ENCODE data around the gene DZIP1L.
"Not testable (repeated sequence)": the region's sequence is repeated elsewhere in the genome, so short reads cannot be mapped to it uniquely, and the experiment has no call there.

DZIP1L gene
- 0 to 0.24 reads per million in 2 donors for total RNA-seq

- no peak for DNase-seq
Observed at GRCh38 chr3:138114988-138115971, at the start of gene DZIP1L. Gene DZIP1L (minus strand): TSS chr3:138115608. CDS start chr3:138103971, 11,637 bp downstream.

GRCh38 chr3:138165061-138165460, 49.7 kb upstream of the DZIP1L start:
- no peak for DNase-seq

- DNase-seq = no peak
Observed at GRCh38 chr3:138157743-138158142, 42.3 kb upstream of the DZIP1L start.

- DNase-seq = no peak
Observed at GRCh38 chr3:138154534-138154933, 39.1 kb upstream of the DZIP1L start.

- DNase-seq = no peak
Observed at GRCh38 chr3:138148503-138148902, 33.1 kb upstream of the DZIP1L start.

DNA sequence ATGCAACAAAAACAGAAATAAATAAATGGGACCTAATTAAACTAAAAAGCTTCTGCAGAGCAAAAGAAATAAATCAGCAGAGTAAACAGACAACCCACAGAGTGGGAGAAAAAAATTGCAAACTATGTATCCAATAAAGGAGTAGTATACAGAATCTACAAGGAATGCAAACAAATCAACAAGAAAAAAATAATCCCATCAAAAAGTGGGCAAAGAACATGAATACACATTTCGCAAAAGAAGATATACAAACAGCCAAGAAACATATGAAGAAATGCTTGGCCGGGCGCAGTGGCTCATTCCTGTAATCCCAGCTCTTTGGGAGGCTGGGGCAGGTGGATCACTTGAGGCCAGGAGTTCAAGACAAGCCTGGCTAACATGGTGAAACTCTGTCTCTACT, 26.8 kb upstream of the DZIP1L start:
- not testable (repeated sequence) for DNase-seq

- DNase-seq = no peak
Observed at GRCh38 chr3:138140940-138141339, 25.5 kb upstream of the DZIP1L start.

DNA sequence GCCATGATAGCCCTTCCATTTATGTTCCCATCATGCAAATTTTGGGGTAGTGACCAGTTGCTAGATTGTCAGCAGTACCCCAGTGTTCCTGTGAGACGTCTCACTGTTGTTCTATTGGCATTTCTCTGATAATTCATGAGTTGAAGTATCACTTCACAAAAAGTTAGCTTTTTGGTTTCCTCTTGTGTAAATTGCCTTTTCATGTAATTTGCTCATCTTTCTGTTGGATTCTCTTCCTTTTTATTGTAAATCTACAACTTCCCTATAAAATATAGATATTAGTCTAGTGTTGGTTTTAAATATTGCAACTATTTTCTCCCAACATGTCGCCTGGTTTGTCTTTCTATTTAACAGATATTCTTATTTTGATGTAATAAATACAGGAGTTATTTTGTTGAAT, 24.3 kb upstream of the DZIP1L start:
- DNase-seq = no peak

- no peak for DNase-seq
Observed at GRCh38 chr3:138137861-138138260, 22.5 kb upstream of the DZIP1L start.

GRCh38 chr3:138136201-138136600, 20.8 kb upstream of the DZIP1L start:
- DNase-seq = no peak

GRCh38 chr3:138135833-138136194, 20.4 kb upstream of the DZIP1L start:
- DNase-seq = no peak

DNA sequence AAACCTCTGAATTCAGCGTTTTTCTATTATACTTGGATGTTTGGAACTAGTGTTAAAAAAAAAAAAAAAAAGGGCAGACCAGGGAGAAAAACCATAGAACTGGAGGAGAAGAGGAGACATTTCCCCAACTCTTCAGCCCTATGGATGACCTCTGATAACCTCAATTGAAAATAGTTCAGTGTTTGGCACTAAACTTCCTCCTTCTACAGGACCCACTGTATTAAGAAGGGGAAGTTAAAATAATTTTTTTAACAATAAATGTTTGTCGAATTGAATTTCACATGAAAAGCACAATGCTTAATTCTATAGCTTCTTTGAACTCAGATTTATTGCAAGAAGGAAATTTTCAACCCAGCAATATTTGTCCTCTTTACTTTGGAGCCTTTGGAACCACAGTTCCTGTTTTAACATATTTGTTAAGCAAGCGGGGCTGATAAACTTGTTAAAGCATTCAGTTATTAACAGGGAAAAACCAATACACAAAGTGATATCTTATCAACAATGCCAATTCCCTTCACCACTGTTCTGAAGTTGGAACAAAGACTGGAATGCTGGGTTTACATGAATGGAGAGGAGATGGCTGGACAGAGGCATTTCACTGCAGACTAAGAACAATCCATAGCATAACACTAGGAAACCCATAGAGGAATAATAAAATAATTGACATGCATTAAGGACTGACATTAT, 19.9 kb upstream of the DZIP1L start:
- DNase-seq = no peak

DNA sequence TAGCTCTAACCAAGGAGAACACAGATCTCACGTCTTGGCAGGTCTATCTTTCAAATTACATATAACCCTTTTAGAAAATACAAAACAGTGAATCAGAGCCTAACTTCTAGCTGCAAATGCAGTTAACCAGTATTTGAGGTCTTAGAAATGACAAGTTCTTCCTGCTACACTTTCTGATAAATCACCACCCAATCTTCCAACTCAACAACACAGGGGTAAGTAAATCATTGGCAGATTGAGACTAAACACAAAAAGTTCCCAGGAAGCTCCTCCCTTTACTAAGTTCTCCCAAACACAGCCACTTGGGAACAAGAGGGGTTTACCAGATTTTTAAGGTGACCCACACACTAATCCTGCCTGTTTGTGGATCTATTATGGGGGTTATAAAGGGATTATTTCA, 16.8 kb upstream of the DZIP1L start, which contains the start of gene A4GNT:
TSS of gene A4GNT (minus strand) at position 152 of the 400 bp plus-strand sequence. CDS start 1,134 bp downstream, outside the sequence.
- DNase-seq = no peak

- no peak for DNase-seq
Observed at GRCh38 chr3:138127636-138128365, 12.4 kb upstream of the DZIP1L start.

GRCh38 chr3:138125548-138126221, 10.3 kb upstream of the DZIP1L start:
- DNase-seq = no peak

DNA sequence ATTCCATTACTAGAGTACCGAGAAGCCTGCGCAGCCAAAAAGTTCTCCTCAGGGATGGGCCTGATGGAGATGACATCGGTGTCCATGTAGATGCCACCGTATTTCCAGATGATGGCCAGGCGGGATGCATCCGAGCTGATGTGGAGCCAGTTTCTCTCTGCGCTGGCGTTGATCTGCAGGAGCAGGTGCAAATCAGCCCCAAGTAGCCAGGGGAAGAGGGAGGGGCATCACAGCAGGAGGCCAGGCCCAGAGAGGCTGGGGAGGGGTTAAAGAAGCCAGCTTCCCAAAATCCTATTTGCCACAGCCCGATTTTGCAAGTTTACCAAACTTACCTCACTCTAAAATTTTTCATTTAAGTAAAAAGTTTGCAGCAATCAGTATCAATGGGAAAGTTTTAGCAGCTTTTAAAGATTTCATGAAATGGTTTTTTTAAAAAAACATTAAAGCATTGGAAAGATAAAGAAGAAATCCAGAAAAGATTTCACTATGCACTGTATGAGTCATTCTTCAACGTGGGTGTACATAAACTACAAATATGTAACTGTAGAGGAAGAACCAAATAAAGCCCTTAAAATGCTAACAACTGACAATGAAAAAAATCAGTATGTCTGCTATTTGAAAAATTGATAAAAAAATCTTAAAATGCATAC, 9.4 kb upstream of the DZIP1L start:
- DNase-seq = no peak

- no peak for DNase-seq
Observed at GRCh38 chr3:138124188-138124587, 8.8 kb upstream of the DZIP1L start.

DNA sequence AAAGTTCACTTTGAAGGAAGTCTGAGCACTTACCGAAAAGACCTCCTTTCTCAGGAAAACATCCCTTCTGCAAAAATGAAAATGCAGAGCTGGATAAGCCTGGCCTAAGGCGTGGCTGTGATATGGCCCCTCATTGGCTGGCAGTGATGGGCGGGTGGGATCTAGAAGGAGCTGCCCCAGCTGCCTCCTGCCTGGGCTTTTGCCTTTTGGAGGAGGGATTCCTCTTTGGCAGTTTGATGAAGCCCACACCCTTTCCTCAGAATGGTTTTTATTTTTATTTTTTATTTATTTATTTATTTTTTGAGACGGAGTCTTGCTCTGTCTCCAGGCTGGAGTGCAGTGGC, 4.0 kb upstream of the DZIP1L start:
- DNase-seq = no peak

- DNase-seq = peak; percentile 24
Observed at GRCh38 chr3:138118612-138119422, 3.4 kb upstream of the DZIP1L start.

DNA sequence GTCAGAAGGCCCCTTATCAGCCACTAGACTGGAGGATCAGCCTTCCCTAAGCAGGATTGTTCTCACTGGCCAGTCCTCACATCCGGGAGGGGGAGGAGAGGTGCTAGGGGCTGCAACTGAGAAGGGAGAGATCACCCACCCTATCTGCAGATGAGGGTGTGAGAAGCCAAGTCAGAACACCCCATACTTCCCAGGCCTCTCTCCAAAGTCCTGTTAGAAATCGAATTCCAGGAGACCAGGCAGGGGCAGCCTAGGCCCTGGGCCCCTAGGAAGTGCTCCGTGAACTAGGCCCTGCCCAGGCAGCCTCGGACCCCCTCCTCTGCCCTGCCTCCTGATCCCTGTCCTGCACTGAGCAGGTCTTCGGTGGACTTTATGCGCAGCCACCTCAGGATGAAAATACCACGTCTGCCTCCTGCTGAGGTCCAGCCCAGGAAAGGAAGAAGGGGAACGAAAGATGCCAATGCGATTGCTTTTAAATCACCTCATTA, 933 bp downstream of the DZIP1L start:
- no peak for DNase-seq

- no peak for DNase-seq
Observed at GRCh38 chr3:138113326-138113725, 2.1 kb downstream of the DZIP1L start.
